Cortex of kidney (tissue), 1 donor: ENCODE data around the gene SHMT1.
A peak's percentile ranks its signal among the peaks of the same experiment; 100 is the strongest.
"Not testable (repeated sequence)": the region's sequence is repeated elsewhere in the genome, so short reads cannot be mapped to it uniquely, and the experiment has no call there.

Experiments used
- DNase-seq: peaks from one replicate; lab custom pipeline; 2025; lab: John Stamatoyannopoulos, UW

Gene SHMT1

DNA sequence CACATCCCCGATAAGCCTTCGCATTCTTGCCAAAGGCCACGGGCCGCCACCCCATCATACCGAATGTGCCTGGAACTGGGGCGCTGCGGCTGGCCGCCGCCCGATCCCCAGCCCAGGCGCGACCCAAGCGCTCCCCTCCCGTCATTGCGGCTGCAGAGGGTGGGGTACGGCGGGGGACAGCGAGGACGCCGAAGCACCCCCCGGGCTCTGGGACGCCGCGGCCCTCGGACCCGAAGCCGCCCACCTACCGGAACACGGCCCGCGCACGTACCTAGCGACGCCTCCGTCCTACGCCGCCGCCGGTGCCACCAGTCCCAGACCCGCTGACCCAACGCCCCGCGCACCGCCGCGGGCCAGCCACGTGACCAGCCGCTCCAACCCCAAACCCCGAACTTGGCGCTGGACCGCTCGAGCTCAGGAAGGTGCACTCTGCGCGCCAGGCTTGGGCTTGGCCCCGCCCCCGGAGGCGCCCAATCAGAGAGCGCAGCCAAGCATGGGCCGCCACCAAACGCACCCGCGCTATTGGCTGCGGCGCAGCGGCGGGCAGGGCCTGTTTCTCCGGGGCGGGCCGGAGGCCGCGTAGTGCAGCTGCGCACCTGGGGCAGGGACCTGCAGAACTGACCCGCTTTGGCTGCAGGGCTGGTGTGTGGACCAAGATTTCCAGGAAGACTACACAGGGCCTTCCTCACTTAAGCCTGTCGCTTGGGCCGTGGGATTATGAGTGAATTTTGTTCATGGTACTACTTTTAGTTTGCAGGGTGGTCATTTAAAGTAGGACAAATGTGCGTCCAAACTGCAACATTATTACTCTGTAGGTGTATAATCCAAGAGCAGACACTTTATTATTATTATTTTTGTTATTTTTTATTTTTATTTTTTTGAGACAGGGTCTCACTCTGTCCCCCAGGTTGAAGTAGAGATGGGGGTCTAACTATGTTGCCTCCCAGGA is at the start of gene SHMT1:
TSS of gene SHMT1 (minus strand) at position 450 of the 949 bp plus-strand sequence. CDS start 7,569 bp downstream, outside the sequence.
- DNase-seq, result peak; percentile 27

DNA sequence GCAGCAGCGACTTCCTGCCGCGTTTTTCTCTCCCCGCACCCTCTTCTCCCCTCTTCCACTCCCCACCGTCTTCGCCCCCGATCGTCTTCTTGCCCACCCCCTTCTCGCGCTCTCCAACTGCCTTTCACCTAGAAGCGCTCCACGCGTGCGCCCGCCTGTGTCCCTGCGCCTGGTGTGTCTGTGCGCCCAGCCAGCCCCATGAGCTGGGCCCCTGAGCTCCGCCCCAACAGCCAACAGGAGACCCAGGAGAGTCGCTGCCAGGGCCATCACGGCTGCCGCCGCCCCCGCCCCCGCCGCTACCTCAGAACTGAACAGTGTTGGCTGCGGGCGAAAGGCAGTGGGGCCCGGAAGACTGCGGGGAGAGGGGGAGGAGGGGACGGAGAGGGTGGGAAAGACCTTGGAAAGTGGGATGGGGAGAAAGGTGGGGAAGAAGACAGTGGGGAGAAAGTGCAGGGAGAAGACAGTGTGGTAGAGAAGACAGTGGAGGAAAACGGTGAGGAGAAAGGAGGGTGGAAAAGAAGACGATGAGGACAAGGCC is 48.7 kb upstream of the SHMT1 start:
- DNase-seq, result not testable (repeated sequence)

DNA sequence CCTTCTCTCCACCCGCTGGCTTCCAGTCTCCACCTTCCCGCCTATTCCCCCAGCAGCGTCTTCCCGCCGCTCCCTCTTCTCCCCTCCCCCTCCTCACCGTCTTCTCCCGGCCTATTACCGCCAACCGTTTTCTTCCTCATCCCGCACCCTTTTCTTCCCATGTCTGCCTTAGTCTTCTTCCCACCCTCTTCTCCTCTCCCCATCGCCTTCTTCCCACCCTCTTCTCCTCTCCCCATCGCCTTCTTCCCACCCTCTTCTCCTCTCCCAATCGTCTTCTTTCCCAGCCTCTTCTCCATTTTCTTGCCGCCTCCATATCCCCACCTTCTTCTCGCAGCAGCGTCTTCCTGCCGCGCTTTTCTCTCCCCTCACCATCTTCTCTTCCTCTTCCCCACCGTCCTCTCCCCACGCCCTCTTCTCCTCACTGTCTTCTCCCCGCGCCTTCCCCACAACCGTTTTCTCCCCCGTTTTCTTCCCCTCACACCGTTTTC is 48.1 kb upstream of the SHMT1 start:
- DNase-seq, result not testable (repeated sequence)

GRCh38 chr17:18410736-18411135 is 47.4 kb upstream of the SHMT1 start:
- not testable (repeated sequence) for DNase-seq

- not testable (repeated sequence) for DNase-seq
Observed at GRCh38 chr17:18409321-18409720, 46.0 kb upstream of the SHMT1 start.

- not testable (repeated sequence) for DNase-seq
Observed at GRCh38 chr17:18408906-18409305, 45.6 kb upstream of the SHMT1 start.

DNA sequence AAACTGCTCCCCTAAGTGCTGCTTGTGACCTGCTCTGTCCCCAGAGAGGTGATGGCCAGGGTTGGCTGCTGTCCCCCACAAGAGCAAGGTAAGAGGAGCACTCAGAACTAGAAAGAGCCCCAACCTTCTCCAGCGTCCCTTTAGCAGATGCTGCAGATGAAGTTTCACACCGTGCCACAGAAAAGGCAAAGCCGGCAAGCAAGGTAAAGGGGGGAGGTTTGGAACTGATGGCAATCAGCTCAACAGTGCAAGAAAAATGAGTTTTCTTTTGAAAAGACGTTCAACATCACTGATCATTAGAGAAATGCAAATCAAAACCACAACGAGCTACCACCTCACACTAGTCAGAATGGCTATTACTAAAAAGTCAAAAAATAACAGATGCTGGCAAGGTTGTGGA is 40.3 kb upstream of the SHMT1 start:
- DNase-seq, result not testable (repeated sequence)

- DNase-seq, result not testable (repeated sequence)
Observed at GRCh38 chr17:18403166-18403565, 39.8 kb upstream of the SHMT1 start.

DNA sequence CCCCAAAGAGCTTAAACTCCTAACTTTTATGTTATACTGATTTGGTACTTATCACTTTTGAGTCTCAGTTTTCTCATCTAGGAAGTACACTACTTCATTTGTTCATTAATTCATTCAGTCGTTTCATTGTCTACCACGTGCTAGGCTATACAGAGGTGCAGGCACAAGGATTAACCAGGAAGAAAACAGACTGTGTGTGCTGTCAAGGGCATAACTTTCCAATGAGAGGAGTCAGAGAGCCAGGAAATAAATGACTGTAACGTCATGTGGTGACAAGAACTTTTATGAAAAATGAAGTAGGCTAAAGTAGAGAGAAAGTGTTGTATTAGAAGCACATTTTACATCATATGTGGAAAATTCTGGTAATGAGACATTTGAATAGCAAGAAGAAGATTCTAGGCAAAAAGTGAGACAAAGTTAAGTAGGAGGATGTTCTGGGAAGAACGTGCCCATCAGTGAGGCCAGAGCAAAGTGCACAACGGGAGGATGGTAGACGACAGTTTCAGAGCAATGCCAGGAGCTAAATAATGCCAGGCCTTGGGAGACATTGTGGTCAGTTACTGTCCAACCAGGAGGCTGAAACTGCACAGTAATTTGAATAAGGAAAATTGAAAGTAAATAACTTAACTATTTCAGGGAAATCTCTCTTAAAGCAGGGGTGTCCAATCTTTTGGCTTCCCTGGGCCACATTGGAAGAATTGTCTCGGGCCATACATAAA is 38.7 kb upstream of the SHMT1 start:
- DNase-seq, result not testable (repeated sequence)

- DNase-seq, result not testable (repeated sequence)
Observed at GRCh38 chr17:18388728-18389127, 25.4 kb upstream of the SHMT1 start.

GRCh38 chr17:18388266-18388665 is 24.9 kb upstream of the SHMT1 start:
- not testable (repeated sequence) for DNase-seq

DNA sequence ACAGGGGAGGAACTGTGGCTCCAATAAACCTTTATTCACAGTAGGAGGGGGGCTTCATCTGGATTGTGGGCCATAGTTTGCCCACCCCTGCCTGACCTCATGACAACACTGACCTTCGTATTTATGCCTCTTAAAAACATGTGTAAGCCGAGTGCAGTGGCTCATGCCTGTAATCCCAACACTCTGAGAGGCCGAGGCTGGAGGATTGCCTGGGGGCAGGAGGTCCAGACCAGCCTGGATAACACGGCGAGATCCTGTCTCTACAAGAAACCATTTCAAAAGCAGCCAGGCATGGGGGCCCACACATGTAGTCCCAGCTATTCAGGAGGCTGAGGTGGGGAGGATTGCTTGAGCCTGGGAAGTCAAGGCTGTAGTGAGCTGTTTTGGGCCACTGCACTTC is 24.2 kb upstream of the SHMT1 start:
- not testable (repeated sequence) for DNase-seq

GRCh38 chr17:18384271-18384670 is 20.9 kb upstream of the SHMT1 start:
- not testable (repeated sequence) for DNase-seq

DNA sequence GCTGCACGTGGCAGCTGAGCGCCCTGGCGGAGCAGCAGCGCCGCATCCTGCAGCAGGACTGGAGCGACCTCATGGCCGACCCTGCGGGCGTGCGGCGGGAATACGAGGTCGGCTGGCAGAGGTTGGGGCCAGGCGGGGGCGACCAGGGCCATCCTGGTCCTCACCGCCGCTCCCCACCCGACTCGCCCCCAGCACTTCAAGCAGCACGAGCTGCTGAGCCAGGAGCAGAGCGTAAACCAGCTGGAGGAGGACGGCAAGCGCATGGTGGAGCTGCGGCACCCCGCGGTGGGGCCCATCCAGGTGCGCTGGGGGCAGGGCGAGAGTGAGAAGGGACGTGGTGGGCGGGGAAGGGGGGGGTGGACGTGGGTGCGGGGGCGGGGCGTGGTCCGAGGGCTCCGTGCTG is 19.7 kb upstream of the SHMT1 start:
- DNase-seq, result not testable (repeated sequence)

DNA sequence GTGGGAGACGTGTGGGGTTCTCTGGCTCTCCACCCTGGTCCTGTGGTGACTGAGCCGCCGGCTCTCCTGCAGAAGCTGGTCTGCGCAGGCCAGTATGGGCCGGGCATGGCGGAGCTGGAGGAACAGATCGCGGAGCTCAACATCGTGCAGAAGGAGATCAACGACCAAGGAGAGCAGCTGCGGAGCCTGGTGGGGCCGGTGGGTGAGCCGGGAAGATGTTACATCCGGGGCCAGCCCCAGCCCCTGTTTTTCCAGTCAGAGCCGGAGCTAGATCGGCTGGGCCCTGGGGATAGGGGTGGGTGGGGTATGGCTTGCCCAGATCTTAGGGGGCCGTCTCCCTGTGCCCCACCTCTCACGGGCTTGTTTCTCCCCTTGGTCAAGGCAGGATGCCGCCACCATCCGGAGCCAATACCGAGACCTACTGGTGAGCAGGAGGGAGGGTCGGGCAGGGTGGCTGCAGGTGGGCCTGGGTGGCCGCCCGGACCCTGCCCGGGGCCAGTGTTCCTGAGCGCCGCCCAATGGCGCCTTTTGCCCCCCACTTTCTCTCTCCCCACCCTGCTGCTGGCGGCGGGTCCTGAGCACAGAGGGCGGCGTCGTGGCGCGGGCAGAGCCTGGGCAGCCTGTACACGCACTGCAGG is 19.2 kb upstream of the SHMT1 start:
- no peak for DNase-seq

GRCh38 chr17:18381953-18382245 is 18.5 kb upstream of the SHMT1 start:
- no peak for DNase-seq

DNA sequence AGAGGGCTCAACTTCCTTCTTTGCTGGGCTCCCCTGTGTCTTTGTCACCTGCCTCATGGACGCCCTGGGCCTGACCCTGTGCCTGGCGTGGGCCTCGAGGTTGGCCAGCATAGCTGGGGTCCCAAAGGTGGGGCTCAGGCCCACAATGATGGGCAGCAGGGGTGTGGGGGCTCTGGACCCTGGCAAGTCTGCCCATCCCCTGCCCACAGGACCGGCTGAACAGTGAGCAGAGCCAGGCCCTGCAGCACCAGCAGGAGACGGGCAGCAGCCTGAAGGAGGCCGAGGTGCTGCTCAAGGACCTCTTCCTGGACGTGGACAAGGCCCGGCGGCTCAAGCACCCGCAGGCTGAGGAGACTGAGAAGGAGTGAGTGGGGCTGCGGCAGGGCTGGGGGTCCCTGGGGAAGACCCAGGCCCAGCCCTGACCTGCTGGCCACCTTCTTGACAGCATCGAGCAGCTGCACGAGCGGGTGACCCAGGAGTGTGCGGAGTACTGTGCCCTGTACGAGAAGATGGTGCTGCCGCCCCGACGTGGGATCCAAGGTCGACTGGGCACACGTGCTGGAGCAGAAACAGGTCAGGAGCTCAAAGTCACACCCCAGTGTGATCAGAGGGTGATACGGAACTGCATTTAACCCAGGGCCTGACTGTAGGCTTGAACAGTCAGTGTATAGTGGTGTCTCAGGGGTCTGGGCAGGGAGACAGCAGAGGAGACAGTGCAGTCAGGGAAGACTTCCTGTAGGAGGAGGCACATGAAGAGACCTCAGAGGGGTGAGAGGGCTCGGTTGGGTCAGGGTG is 18.0 kb upstream of the SHMT1 start:
- DNase-seq, result no peak

- DNase-seq, result no peak
Observed at GRCh38 chr17:18380471-18381157, 17.3 kb upstream of the SHMT1 start.

- DNase-seq, result no peak
Observed at GRCh38 chr17:18379246-18380146, 16.1 kb upstream of the SHMT1 start.

GRCh38 chr17:18378614-18379013 is 15.3 kb upstream of the SHMT1 start:
- not testable (repeated sequence) for DNase-seq
